ENCODE measurements around the gene CLCF1. TPM values are rescaled to one million over a fixed set of nuclear protein-coding genes. Genes with fewer than 3 reads are reported as not detected.

The CLCF1 gene
- total RNA-seq, 4 donors from 2014 or later: 6.1 to 21.7 (median 9.4) TPM

GRCh38 chr11:67416416-67417335 is 43.3 kb upstream of the CLCF1 start:
- no peak for ATAC-seq
- no peaks in the 10 kb centered on the region for H3K9me3 ChIP-seq
- peaks cover 14% of the 10 kb centered on the region for H3K27me3 ChIP-seq
- 60 to 87% methylated on average over 3 to 5 of the region's 21 CpGs for WGBS, 2 donors (ENCODE audit: low coverage in 1 of 2)
- no peaks in the 10 kb centered on the region for H3K36me3 ChIP-seq
- peaks cover 0 to 65% (median 15%) of the 10 kb centered on the region in 3 donors for H3K4me1 ChIP-seq
- TF ChIP-seq POLR2A (IDR thresholded peaks at IDR 0.05): no peak
- TF ChIP-seq CTCF (IDR thresholded peaks at IDR 0.05): no peak
- no peak for TF ChIP-seq EP300 (IDR thresholded peaks at IDR 0.05)
- no peak for TF ChIP-seq POLR2AphosphoS5 (IDR thresholded peaks at IDR 0.05)
- no peak overlapping the region for H3K4me3 ChIP-seq
- H3K27ac ChIP-seq: peak overlapping the region in 3 of 4 donors; percentile 67 to 73 (median 70)

GRCh38 chr11:67415501-67416304 is 42.3 kb upstream of the CLCF1 start, which contains the start of gene CARNS1:
CARNS1 (plus strand) TSS chr11:67415678; CDS start chr11:67416200, 522 bp downstream.
- Histone ChIP-seq H3K4me3 (peak within 1 kb of the TSS; percentile 7 to 53), H3K9me3 (no peaks in the 10 kb centered on the region), H3K4me1 (peaks cover 0 to 60% (median 15%) of the 10 kb centered on the region in 3 donors), H3K27me3 (peaks cover 24% of the 10 kb centered on the region), H3K27ac (peak within 1 kb of the TSS in 3 of 4 donors; percentile 67 to 73 (median 70)), H3K36me3 (no peaks in the 10 kb centered on the region)
- ATAC-seq: no peak
- WGBS, 2 donors (ENCODE audit: low coverage in 1 of 2): 0% methylated on average over 1 of the region's 67 CpGs; no CpG with 5 or more reads in 1 of the 2 donors
- no peak for TF ChIP-seq EP300 (IDR thresholded peaks at IDR 0.05)
- no peak for TF ChIP-seq CTCF (IDR thresholded peaks at IDR 0.05)
- no peak for TF ChIP-seq POLR2AphosphoS5 (IDR thresholded peaks at IDR 0.05)
- TF ChIP-seq POLR2A (IDR thresholded peaks at IDR 0.05): no peak

- TF ChIP-seq POLR2AphosphoS5 (IDR thresholded peaks at IDR 0.05) (no peak), CTCF (IDR thresholded peaks at IDR 0.05) (no peak), POLR2A (IDR thresholded peaks at IDR 0.05) (no peak), EP300 (IDR thresholded peaks at IDR 0.05) (no peak)
- Histone ChIP-seq H3K27me3 (peaks cover 48% of the 10 kb centered on the region), H3K4me1 (peaks cover 0 to 56% (median 6%) of the 10 kb centered on the region in 3 donors), H3K27ac (no peak overlapping the region), H3K4me3 (no peak overlapping the region), H3K36me3 (no peaks in the 10 kb centered on the region), H3K9me3 (no peaks in the 10 kb centered on the region)
- 50% methylated on average over 1 of the region's 2 CpGs; no CpG with 5 or more reads in 1 of the 2 donors for WGBS, 2 donors (ENCODE audit: low coverage in 1 of 2)
- no peak for ATAC-seq
Observed at GRCh38 chr11:67413266-67413849, 40.0 kb upstream of the CLCF1 start.

- no peaks in the 10 kb centered on the region for H3K9me3 ChIP-seq
- peaks cover 55% of the 10 kb centered on the region for H3K27me3 ChIP-seq
- no peak overlapping the region for H3K27ac ChIP-seq
- TF ChIP-seq CTCF (IDR thresholded peaks at IDR 0.05) (no peak), POLR2AphosphoS5 (IDR thresholded peaks at IDR 0.05) (no peak), EP300 (IDR thresholded peaks at IDR 0.05) (no peak), POLR2A (IDR thresholded peaks at IDR 0.05) (no peak)
- H3K36me3 ChIP-seq: no peaks in the 10 kb centered on the region
- peaks cover 0 to 49% (median 6%) of the 10 kb centered on the region in 3 donors for H3K4me1 ChIP-seq
- WGBS, 2 donors (ENCODE audit: low coverage in 1 of 2): 70 to 77% methylated on average over 3 to 4 of the region's 9 CpGs
- H3K4me3 ChIP-seq: no peak overlapping the region
- ATAC-seq: no peak
Observed at GRCh38 chr11:67412495-67413179, 39.2 kb upstream of the CLCF1 start.
